ENCODE results near the gene TFRC.

DNA sequence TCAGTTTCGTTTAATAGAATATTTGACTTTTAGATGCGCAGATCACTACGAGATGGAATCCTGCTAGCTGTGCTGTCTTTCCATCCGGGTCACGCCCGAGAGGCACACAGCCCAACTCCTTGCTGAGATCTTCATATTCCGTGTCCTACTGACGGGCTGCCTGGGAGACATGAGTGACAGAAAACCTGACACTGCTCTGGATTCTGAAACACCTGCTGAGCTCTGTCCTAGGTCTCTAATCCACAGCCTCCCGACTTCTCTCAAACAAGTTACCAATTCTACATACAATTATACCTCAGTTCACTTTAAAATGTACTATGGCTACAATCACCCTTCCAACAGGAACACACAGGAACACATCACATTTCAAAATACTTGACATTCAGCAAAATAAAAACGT, 27.2 kb downstream of the TFRC start:
- TF ChIP-seq, protein P1, sequence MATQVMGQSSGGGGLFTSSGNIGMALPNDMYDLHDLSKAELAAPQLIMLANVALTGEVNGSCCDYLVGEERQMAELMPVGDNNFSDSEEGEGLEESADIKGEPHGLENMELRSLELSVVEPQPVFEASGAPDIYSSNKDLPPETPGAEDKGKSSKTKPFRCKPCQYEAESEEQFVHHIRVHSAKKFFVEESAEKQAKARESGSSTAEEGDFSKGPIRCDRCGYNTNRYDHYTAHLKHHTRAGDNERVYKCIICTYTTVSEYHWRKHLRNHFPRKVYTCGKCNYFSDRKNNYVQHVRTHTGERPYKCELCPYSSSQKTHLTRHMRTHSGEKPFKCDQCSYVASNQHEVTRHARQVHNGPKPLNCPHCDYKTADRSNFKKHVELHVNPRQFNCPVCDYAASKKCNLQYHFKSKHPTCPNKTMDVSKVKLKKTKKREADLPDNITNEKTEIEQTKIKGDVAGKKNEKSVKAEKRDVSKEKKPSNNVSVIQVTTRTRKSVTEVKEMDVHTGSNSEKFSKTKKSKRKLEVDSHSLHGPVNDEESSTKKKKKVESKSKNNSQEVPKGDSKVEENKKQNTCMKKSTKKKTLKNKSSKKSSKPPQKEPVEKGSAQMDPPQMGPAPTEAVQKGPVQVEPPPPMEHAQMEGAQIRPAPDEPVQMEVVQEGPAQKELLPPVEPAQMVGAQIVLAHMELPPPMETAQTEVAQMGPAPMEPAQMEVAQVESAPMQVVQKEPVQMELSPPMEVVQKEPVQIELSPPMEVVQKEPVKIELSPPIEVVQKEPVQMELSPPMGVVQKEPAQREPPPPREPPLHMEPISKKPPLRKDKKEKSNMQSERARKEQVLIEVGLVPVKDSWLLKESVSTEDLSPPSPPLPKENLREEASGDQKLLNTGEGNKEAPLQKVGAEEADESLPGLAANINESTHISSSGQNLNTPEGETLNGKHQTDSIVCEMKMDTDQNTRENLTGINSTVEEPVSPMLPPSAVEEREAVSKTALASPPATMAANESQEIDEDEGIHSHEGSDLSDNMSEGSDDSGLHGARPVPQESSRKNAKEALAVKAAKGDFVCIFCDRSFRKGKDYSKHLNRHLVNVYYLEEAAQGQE (IDR thresholded peaks at IDR 0.05; ENCODE audit: unreplicated experiment), result no peak
- TF ChIP-seq, protein P2, sequence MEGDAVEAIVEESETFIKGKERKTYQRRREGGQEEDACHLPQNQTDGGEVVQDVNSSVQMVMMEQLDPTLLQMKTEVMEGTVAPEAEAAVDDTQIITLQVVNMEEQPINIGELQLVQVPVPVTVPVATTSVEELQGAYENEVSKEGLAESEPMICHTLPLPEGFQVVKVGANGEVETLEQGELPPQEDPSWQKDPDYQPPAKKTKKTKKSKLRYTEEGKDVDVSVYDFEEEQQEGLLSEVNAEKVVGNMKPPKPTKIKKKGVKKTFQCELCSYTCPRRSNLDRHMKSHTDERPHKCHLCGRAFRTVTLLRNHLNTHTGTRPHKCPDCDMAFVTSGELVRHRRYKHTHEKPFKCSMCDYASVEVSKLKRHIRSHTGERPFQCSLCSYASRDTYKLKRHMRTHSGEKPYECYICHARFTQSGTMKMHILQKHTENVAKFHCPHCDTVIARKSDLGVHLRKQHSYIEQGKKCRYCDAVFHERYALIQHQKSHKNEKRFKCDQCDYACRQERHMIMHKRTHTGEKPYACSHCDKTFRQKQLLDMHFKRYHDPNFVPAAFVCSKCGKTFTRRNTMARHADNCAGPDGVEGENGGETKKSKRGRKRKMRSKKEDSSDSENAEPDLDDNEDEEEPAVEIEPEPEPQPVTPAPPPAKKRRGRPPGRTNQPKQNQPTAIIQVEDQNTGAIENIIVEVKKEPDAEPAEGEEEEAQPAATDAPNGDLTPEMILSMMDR (conservative IDR thresholded peaks at IDR 0.05; ENCODE audit: low read depth in 2 of 2), result no peak
- TF ChIP-seq CREB1 (CRISPR knock-in tag; IDR thresholded peaks at IDR 0.05; ENCODE audit: low read depth) (no peak), EZH2 (IDR thresholded peaks at IDR 0.05; ENCODE audit: low read depth, unreplicated experiment) (no peak), STAT1 (IDR thresholded peaks at IDR 0.05; ENCODE audit: unreplicated experiment) (no peak), POLR2AphosphoS5 (IDR thresholded peaks at IDR 0.05; ENCODE audit: low read depth) (no peak)
